PC-9 (cell line): ENCODE results near the gene CACFD1. TPM values are rescaled to one million over a fixed set of nuclear protein-coding genes. Genes with fewer than 3 reads are reported as not detected.

Experiments used
- BruUV-seq: library from RNA; stranded (reverse); fragments of 400-500 nt; replicated peaks from 2 replicates; lab custom pipeline; 2021; lab: Mats Ljungman, UMichigan
- CTCF ChIA-PET: fragments of 300-600 bp; sonication (Branson Sonifier 250); formaldehyde crosslinking; loops from one replicate; lab custom pipeline; 2022; ENCODE audit warnings: antibody characterized with exemption; lab: Charles Lee
- POLR2A ChIA-PET: fragments of 300-600 bp; sonication (Branson Sonifier 250); formaldehyde crosslinking; loops from one replicate; lab custom pipeline; 2022; ENCODE audit warnings: antibody characterized with exemption; ENCODE audit not compliant: unreplicated experiment; lab: Charles Lee
- DNase-seq, 2 experiments: peaks; one replicate each; pipeline versions ENCODE4 v3.0.0 to v3.0.0-alpha.2; 2015 to 2022; ENCODE audit warnings: mixed read lengths in 1 of 2
- H2AFZ ChIP-seq: fragments of 200-600 bp; sonication (generic); 2 replicates; pipeline ENCODE4 v1.8.1; 2017; ENCODE audit warnings: antibody characterized with exemption
- H3F3A ChIP-seq: fragments of 200-600 bp; sonication (generic); 2 replicates; pipeline ENCODE4 v1.8.1; 2017; ENCODE audit warnings: antibody characterized with exemption, mild to moderate bottlenecking, low read depth; ENCODE audit not compliant: insufficient read depth
- H3K27ac ChIP-seq: fragments of 200-600 bp; sonication (generic); 2 replicates; pipeline ENCODE4 v1.6.1; 2016; ENCODE audit warnings: mixed run types
- H3K27me3 ChIP-seq: fragments of 200-600 bp; sonication (generic); 2 replicates; pipeline ENCODE4 v1.6.1; 2016; ENCODE audit warnings: low read depth, mixed run types; ENCODE audit not compliant: insufficient read depth
- H3K36me3 ChIP-seq: fragments of 200-600 bp; sonication (generic); 2 replicates; pipeline ENCODE4 v1.6.1; 2016; ENCODE audit warnings: low read depth, mixed run types
- H3K4me1 ChIP-seq: fragments of 200-600 bp; sonication (generic); replicated peaks from 2 replicates; pipeline ENCODE4 v1.6.1; 2016; ENCODE audit warnings: mixed run types; ENCODE audit not compliant: insufficient read depth
- H3K4me2 ChIP-seq: fragments of 200-600 bp; sonication (generic); 2 replicates; pipeline ENCODE4 v1.6.1; 2017; ENCODE audit warnings: mixed run types
- H3K4me3 ChIP-seq: fragments of 200-600 bp; sonication (generic); 2 replicates; pipeline ENCODE4 v1.6.1; 2016; ENCODE audit warnings: mixed run types
- H3K79me2 ChIP-seq: fragments of 200-600 bp; sonication (generic); 2 replicates; pipeline ENCODE4 v1.6.1; 2017; ENCODE audit warnings: low read depth, mixed run types
- H3K9me2 ChIP-seq: fragments of 200-600 bp; sonication (generic); 2 replicates; pipeline ENCODE4 v1.8.1; 2017; ENCODE audit warnings: mild to moderate bottlenecking; ENCODE audit not compliant: insufficient read depth
- H3K9me3 ChIP-seq: fragments of 200-600 bp; sonication (generic); 2 replicates; pipeline ENCODE4 v1.8.1; 2016; ENCODE audit warnings: low read depth; ENCODE audit not compliant: insufficient read depth
- H4K20me1 ChIP-seq: fragments of 200-600 bp; sonication (generic); 2 replicates; pipeline ENCODE4 v1.8.1; 2017; ENCODE audit not compliant: insufficient read depth
- CTCF ChIP-seq: fragments of 200-600 bp; sonication (generic); conservative IDR thresholded peaks from 2 replicates; pipeline ENCODE4 v1.6.1; 2017; ENCODE audit warnings: mixed run types, antibody characterized with exemption, mild to moderate bottlenecking, moderate library complexity
- EZH2 ChIP-seq: fragments of 200-600 bp; sonication (generic); IDR thresholded peaks from 2 replicates; pipeline ENCODE4 v1.8.0; 2017; ENCODE audit warnings: antibody characterized with exemption, low read depth
- intact Hi-C: fragments of 100-400 bp; cut with micrococcal nuclease; formaldehyde crosslinking; loops from one replicate; pipeline ENCODE4 v1.10.0; 2022; ENCODE audit not compliant: unreplicated experiment
- total RNA-seq: library from RNA; stranded (reverse); gene quantifications from 2 replicates; pipeline ENCODE4 v1.2.3, GENCODE V29; 2021

Gene CACFD1
- total RNA-seq, 1 experiment from 2014 or later: 28.7 TPM

DNA sequence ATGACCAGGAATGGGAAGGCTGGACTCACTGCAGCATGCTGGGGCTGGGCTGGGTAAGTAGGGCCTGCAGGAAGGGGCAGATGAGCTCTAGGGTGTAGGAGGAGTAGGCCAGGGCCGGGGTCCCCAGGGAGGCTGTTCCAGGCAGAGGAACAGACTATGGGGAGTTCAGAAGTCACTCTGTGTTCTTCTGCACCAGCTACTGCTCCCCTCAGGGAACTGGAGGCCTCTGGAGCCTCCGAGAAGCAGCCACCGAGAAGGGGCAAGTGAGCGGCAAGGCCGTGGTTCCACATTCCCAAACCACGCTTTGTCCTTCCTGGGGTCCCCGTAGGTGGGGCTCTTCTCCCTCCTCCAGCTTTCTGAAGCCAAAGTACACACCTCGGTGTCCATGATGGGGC, 27.6 kb downstream of the CACFD1 start:
- POLR2A ChIA-PET: no interaction called here
- H3K9me2 ChIP-seq: no peaks in the 10 kb centered on the region
- no peak overlapping the region for H3K4me3 ChIP-seq
- no peak for DNase-seq
- H3F3A ChIP-seq: peaks cover 5% of the 10 kb centered on the region; the same call in 1 of the 2 replicates
- BruUV-seq: no TSS peak
- no peaks in the 10 kb centered on the region for H3K79me2 ChIP-seq
- peaks cover 26% of the 10 kb centered on the region for H3K4me1 ChIP-seq
- H3K27ac ChIP-seq: no peak overlapping the region
- H2AFZ ChIP-seq: no peak overlapping the region
- no peaks in the 10 kb centered on the region for H3K9me3 ChIP-seq
- H3K4me2 ChIP-seq: no peak overlapping the region
- no peak for TF ChIP-seq CTCF
- no peak for TF ChIP-seq EZH2
- peaks cover 27% of the 10 kb centered on the region for H3K27me3 ChIP-seq
- CTCF ChIA-PET: interaction anchor here (1.2 kb wide), 1 partner anchor 158 kb away, joined by 3 read pairs; no protein-coding TSS in a partner anchor
- no peaks in the 10 kb centered on the region for H4K20me1 ChIP-seq
- no peaks in the 10 kb centered on the region for H3K36me3 ChIP-seq
- intact Hi-C loops: loop anchor here (2.0 to 5.0 kb wide), 2 partner anchors 130 to 465 kb away; partner anchors contain the start of genes SURF1 and SURF2

- CTCF ChIA-PET: no interaction called here
Observed at GRCh38 chr9:133488686-133489252, 29.0 kb downstream of the CACFD1 start.

More at GRCh38 chr9:133488686-133489252, 29.0 kb downstream of the CACFD1 start:
- POLR2A ChIA-PET: no interaction called here
- TF ChIP-seq CTCF: no peak
- no peak for TF ChIP-seq EZH2
- no peak for DNase-seq
- intact Hi-C loops: loop anchor here (5.0 kb wide), 1 partner anchor 131 kb away; the partner anchor contains the start of genes SURF1 and SURF2
- H3K27ac ChIP-seq: no peak overlapping the region
- no peak overlapping the region for H3K4me2 ChIP-seq
- H3K4me1 ChIP-seq: peaks cover 24% of the 10 kb centered on the region
- H3K9me3 ChIP-seq: no peaks in the 10 kb centered on the region
- H2AFZ ChIP-seq: no peak overlapping the region
- no peaks in the 10 kb centered on the region for H3K36me3 ChIP-seq
- no peaks in the 10 kb centered on the region; the same call in 1 of the 2 replicates for H3F3A ChIP-seq
- H4K20me1 ChIP-seq: no peaks in the 10 kb centered on the region
- H3K79me2 ChIP-seq: no peaks in the 10 kb centered on the region
- H3K27me3 ChIP-seq: peaks cover 40% of the 10 kb centered on the region
- H3K4me3 ChIP-seq: no peak overlapping the region
- H3K9me2 ChIP-seq: no peaks in the 10 kb centered on the region
- no TSS peak for BruUV-seq
